HuH-7 (cell line): ENCODE results near the gene CDPF1.
"Not testable (repeated sequence)": the region's sequence is repeated elsewhere in the genome, so short reads cannot be mapped to it uniquely, and the experiment has no call there.

ENCODE experiments used
- DNase-seq: peaks from one replicate; pipeline ENCODE4 v3.0.0; 2011; ENCODE audit warnings: low spot score

CDPF1 gene

GRCh38 chr22:46224898-46225290, 25.2 kb downstream of the CDPF1 start:
- no peak for DNase-seq

- DNase-seq = no peak
Measured at GRCh38 chr22:46224044-46224897, 25.8 kb downstream of the CDPF1 start.

- DNase-seq = no peak
Measured at GRCh38 chr22:46220921-46221320, 29.2 kb downstream of the CDPF1 start.

GRCh38 chr22:46219636-46220035, 30.5 kb downstream of the CDPF1 start:
- DNase-seq = no peak

- DNase-seq = no peak
Measured at GRCh38 chr22:46214616-46215015, 35.5 kb downstream of the CDPF1 start.

GRCh38 chr22:46214149-46214548, 35.9 kb downstream of the CDPF1 start:
- no peak for DNase-seq

GRCh38 chr22:46213052-46213451, 37.0 kb downstream of the CDPF1 start:
- DNase-seq = no peak

- no peak for DNase-seq
Measured at GRCh38 chr22:46212195-46212594, 37.9 kb downstream of the CDPF1 start.

- no peak for DNase-seq
Measured at GRCh38 chr22:46209262-46209661, 40.8 kb downstream of the CDPF1 start.

GRCh38 chr22:46203601-46203980, 46.5 kb downstream of the CDPF1 start:
- DNase-seq = no peak

GRCh38 chr22:46202897-46203600, 47.0 kb downstream of the CDPF1 start:
- DNase-seq = peak; percentile 21

- DNase-seq = peak; percentile 70
Measured at GRCh38 chr22:46201059-46201757, 48.9 kb downstream of the CDPF1 start.

- DNase-seq = not testable (repeated sequence)
Measured at GRCh38 chr22:46198806-46199205, 51.3 kb downstream of the CDPF1 start.

- DNase-seq = no peak
Measured at GRCh38 chr22:46198274-46198673, 51.8 kb downstream of the CDPF1 start.

- DNase-seq = no peak
Measured at GRCh38 chr22:46196278-46196677, 53.8 kb downstream of the CDPF1 start.

- DNase-seq = no peak
Measured at GRCh38 chr22:46195487-46196165, 54.5 kb downstream of the CDPF1 start.
